Measurements from ENCODE around the gene KIAA1328. TPM values are rescaled to one million over a fixed set of nuclear protein-coding genes. Genes with fewer than 3 reads are reported as not detected.

KIAA1328 gene
- total RNA-seq, 4 donors from 2014 or later = 3.4 to 8.3 (median 6.6) TPM

DNA sequence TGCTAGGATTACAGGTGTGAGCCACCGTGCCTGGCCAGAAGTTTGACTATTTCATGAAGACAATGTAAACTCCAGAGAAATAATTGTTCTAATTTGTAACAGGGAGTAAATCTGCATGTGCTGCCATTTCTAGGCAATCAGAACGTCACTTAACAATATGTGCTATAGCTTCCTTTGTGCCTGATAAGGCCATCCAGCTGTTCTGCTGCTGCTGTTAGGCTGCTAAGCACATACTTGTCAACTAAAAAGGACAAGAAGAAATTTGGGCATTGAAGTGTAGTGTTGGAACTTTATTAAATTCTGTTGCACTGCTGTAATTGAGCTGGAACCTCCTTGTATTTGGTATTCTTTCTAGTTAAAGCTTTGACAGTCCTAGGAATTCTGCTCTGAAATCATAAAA, 57.1 kb downstream of the KIAA1328 start:
- in situ Hi-C loops (cut with MboI; ENCODE audit: low sequenced_read_pairs in 4 of 4) = no loop called here
- H3K27ac ChIP-seq = no peak overlapping the region
- ATAC-seq = no peak
- intact Hi-C loops (cut with DNase I; ENCODE audit: low total_unique reads) = no loop called here
- no peaks in the 10 kb centered on the region for H3K36me3 ChIP-seq
- TF ChIP-seq, protein P1, sequence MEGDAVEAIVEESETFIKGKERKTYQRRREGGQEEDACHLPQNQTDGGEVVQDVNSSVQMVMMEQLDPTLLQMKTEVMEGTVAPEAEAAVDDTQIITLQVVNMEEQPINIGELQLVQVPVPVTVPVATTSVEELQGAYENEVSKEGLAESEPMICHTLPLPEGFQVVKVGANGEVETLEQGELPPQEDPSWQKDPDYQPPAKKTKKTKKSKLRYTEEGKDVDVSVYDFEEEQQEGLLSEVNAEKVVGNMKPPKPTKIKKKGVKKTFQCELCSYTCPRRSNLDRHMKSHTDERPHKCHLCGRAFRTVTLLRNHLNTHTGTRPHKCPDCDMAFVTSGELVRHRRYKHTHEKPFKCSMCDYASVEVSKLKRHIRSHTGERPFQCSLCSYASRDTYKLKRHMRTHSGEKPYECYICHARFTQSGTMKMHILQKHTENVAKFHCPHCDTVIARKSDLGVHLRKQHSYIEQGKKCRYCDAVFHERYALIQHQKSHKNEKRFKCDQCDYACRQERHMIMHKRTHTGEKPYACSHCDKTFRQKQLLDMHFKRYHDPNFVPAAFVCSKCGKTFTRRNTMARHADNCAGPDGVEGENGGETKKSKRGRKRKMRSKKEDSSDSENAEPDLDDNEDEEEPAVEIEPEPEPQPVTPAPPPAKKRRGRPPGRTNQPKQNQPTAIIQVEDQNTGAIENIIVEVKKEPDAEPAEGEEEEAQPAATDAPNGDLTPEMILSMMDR (IDR thresholded peaks at IDR 0.05 in 4 of 5, conservative IDR thresholded peaks at IDR 0.05 in 1 of 5) = no peak
- TF ChIP-seq POLR2A (IDR thresholded peaks at IDR 0.05) = no peak
- H3K9me3 ChIP-seq = no peaks in the 10 kb centered on the region
- no peak overlapping the region for H3K4me3 ChIP-seq
- no peaks in the 10 kb centered on the region for H3K27me3 ChIP-seq
- DNase-seq = no peak
- peaks cover 7 to 16% of the 10 kb centered on the region in 2 donors for H3K4me1 ChIP-seq

DNA sequence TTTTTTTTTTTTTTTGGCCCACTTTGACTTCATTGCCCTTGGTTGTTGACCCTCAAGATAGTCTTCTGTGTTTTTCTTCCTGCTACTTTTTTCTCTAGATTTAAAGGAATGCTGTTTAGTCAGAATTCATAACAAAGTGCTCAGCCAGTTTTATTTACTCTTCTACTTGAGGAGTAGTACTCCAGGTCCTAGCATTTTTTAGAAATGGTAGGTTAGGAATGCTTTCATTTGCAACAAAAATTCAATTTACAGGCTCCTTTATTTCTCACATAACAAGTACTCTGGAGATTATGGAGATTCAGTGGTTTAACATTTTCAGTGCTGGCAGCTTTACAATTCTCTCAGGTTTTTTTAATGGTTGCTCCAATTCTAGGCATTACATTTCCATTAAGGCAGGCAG, 58.2 kb downstream of the KIAA1328 start:
- in situ Hi-C loops (cut with MboI; ENCODE audit: low sequenced_read_pairs in 4 of 4) = no loop called here
- Histone ChIP-seq H3K4me3 (no peak overlapping the region), H3K27ac (no peak overlapping the region), H3K36me3 (no peaks in the 10 kb centered on the region), H3K9me3 (no peaks in the 10 kb centered on the region), H3K27me3 (no peaks in the 10 kb centered on the region), H3K4me1 (peaks cover 7 to 16% of the 10 kb centered on the region in 2 donors)
- intact Hi-C loops (cut with DNase I; ENCODE audit: low total_unique reads) = no loop called here
- no peak for ATAC-seq
- DNase-seq = no peak
- TF ChIP-seq, protein P1 (IDR thresholded peaks at IDR 0.05 in 4 of 5, conservative IDR thresholded peaks at IDR 0.05 in 1 of 5) = no peak
- TF ChIP-seq POLR2A (IDR thresholded peaks at IDR 0.05) = no peak

GRCh38 chr18:36887864-36888263, 58.9 kb downstream of the KIAA1328 start:
- TF ChIP-seq, protein P1 (IDR thresholded peaks at IDR 0.05 in 4 of 5, conservative IDR thresholded peaks at IDR 0.05 in 1 of 5) = no peak
- TF ChIP-seq POLR2A (IDR thresholded peaks at IDR 0.05) = no peak
- no peak for DNase-seq
- Histone ChIP-seq H3K9me3 (no peaks in the 10 kb centered on the region), H3K27ac (no peak overlapping the region), H3K36me3 (no peaks in the 10 kb centered on the region), H3K27me3 (no peaks in the 10 kb centered on the region), H3K4me1 (peaks cover 7 to 16% of the 10 kb centered on the region in 2 donors), H3K4me3 (no peak overlapping the region)
- in situ Hi-C loops (cut with MboI; ENCODE audit: low sequenced_read_pairs in 4 of 4) (no loop called here), intact Hi-C loops (cut with DNase I; ENCODE audit: low total_unique reads) (no loop called here)
- no peak for ATAC-seq

- DNase-seq (no peak), ATAC-seq (no peak)
- Histone ChIP-seq H3K9me3 (no peaks in the 10 kb centered on the region), H3K4me3 (no peak overlapping the region), H3K36me3 (no peaks in the 10 kb centered on the region), H3K4me1 (peaks cover 7 to 16% of the 10 kb centered on the region in 2 donors), H3K27me3 (no peaks in the 10 kb centered on the region), H3K27ac (no peak overlapping the region)
- in situ Hi-C loops (cut with MboI; ENCODE audit: low sequenced_read_pairs in 4 of 4) (no loop called here), intact Hi-C loops (cut with DNase I; ENCODE audit: low total_unique reads) (no loop called here)
- TF ChIP-seq, protein P1 (IDR thresholded peaks at IDR 0.05 in 4 of 5, conservative IDR thresholded peaks at IDR 0.05 in 1 of 5) = no peak
- no peak for TF ChIP-seq POLR2A (IDR thresholded peaks at IDR 0.05)
Measured at GRCh38 chr18:36888778-36889177, 59.9 kb downstream of the KIAA1328 start.

DNA sequence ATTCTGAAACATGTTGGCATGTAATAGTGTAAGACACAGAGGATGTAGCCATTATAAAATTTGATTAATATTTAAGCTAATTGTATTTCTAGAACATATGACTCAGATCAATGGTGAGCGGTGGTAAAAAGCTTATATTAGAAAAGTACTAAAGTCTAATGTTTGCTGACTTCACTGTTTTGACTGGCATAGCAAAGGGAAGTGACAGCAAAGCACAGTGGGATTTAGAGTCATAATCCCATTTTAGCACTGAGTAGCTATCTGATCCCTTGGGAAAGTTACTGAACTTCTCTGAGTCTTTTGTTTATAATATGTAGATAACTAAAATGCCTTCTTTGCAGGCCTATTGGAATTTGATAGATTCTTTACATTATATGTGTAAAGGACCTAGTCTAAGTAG, 60.4 kb downstream of the KIAA1328 start:
- Histone ChIP-seq H3K9me3 (no peaks in the 10 kb centered on the region), H3K27ac (no peak overlapping the region), H3K4me3 (no peak overlapping the region), H3K4me1 (peaks cover 7 to 16% of the 10 kb centered on the region in 2 donors), H3K27me3 (no peaks in the 10 kb centered on the region), H3K36me3 (no peaks in the 10 kb centered on the region)
- intact Hi-C loops (cut with DNase I; ENCODE audit: low total_unique reads) = no loop called here
- ATAC-seq (no peak), DNase-seq (no peak)
- in situ Hi-C loops (cut with MboI; ENCODE audit: low sequenced_read_pairs in 4 of 4) = no loop called here
- TF ChIP-seq, protein P1 (IDR thresholded peaks at IDR 0.05 in 4 of 5, conservative IDR thresholded peaks at IDR 0.05 in 1 of 5) = no peak
- no peak for TF ChIP-seq POLR2A (IDR thresholded peaks at IDR 0.05)
